Ectodermal cell (in vitro differentiated cells): ENCODE results near the gene LRRC32.

Source experiments
- H3K27ac ChIP-seq: 2 replicates; pipeline ENCODE4 v1.7.0; 2013; ENCODE audit warnings: mild to moderate bottlenecking, low read depth, low read length; ENCODE audit not compliant: insufficient read depth, poor library complexity, severe bottlenecking
- H3K27me3 ChIP-seq: 2 replicates; pipeline ENCODE4 v1.7.0; 2013; ENCODE audit warnings: mild to moderate bottlenecking, low read length; ENCODE audit not compliant: insufficient read depth, control insufficient read depth, poor library complexity, severe bottlenecking
- H3K36me3 ChIP-seq: one replicate; pipeline ENCODE4 v1.7.0; 2013; ENCODE audit warnings: low read length; ENCODE audit not compliant: control insufficient read depth, insufficient read depth
- H3K4me1 ChIP-seq: one replicate; pipeline ENCODE4 v1.7.0; 2013; ENCODE audit warnings: low read length; ENCODE audit not compliant: control insufficient read depth, insufficient read depth
- H3K4me3 ChIP-seq: 2 replicates; pipeline ENCODE4 v1.7.0; 2013; ENCODE audit warnings: low read depth, low read length, control low read depth; ENCODE audit not compliant: insufficient read depth
- H3K9me3 ChIP-seq: 2 replicates; pipeline ENCODE4 v1.7.0; 2013; ENCODE audit warnings: mild to moderate bottlenecking, low read length, moderate library complexity; ENCODE audit not compliant: control insufficient read depth
- WGBS, 2 experiments: methylation state at CpG; one replicate each; pipeline ENCODE4 v1.1.7; 2013; ENCODE audit warnings: missing lambda C conversion rate in 2 of 2; 5-methylcytosine and 5-hydroxymethylcytosine counted together

LRRC32 gene

DNA sequence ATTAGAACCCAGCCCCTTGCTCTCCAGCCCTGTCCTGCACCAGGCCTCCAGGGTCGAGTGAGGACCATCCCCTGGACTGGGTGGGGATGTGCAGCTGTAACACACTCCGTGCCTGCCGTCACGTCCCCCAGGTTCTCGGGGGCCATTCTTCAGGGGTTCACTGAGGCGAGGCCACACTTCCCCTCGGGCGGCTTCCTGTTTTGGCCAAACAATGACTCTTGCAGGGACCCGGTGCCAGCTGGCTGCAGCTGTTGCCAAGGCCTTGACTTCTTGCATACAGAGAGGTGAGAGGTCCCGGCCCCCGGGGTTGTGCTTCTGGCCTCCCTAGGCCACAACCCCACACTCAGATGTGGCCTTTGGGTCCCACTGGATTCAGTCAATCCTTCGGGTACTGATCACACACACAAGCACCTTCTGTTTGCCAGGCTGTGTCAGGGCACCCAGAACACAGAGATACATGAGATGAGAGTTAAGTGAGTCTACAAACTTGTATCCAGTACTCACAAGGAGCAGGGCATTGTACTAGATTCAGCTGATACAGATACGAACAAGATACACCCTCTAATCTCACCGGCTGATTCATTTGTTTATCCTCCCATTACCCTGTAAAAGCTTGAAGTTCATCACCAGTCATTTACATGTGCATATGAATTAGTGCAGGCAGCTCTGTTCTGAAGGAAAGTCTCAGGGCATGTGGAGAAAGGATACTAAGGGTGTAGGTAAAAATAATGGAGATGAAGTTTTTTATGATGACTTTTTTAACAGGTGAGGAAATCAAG lies 32.9 kb downstream of the LRRC32 start:
- H3K4me1 ChIP-seq = peaks cover 4% of the 10 kb centered on the region
- no peak overlapping the region for H3K27ac ChIP-seq
- H3K4me3 ChIP-seq = no peak overlapping the region
- 92 to 93% methylated on average over 14 of the region's 14 CpGs for WGBS, 2 experiments
- no peaks in the 10 kb centered on the region for H3K9me3 ChIP-seq
- no peaks in the 10 kb centered on the region for H3K36me3 ChIP-seq
- no peaks in the 10 kb centered on the region for H3K27me3 ChIP-seq

- 91 to 95% methylated on average over 6 of the region's 6 CpGs for WGBS, 2 experiments
- peaks cover 4% of the 10 kb centered on the region for H3K4me1 ChIP-seq
These were observed 33.6 kb downstream of the LRRC32 start for GRCh38 chr11:76636826-76637460.

DNA sequence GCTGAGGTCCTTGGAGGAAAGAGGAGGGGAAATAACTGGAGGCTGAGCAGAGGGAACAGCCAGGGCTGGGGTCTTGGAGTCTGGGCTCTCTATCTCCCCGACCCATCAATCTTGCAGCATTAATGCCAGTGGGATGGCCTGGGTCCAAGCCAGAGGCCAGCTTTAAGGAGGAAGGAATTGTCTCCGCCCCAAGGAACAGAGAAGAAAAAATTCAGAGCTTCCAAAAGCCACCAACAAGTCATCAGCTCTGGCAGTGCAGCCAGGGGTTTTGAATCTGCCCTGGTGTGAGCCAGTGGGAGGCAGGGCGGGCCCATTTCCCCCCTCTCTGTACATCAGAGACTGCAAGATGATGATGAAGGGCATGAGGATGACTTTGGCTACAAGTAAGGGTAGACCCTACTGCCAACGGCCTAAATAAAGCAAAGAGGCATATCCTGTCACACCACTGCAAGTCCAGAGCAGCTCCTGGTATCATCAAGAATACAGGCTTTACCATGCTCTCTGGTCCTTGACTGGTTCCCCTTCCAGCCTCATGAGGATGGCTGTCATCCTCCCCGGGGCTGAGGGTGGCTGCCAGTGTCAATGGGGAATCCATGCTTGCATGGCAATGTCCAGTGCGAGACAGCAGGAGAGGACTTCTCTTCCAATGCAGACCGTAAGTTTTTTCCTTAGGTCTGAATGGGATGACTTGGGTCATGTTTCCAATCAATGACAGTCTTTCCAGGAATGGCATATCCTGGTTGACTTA lies 34.4 kb downstream of the LRRC32 start:
- Histone ChIP-seq H3K27me3 (no peaks in the 10 kb centered on the region), H3K4me3 (no peak overlapping the region), H3K9me3 (no peaks in the 10 kb centered on the region), H3K4me1 (peaks cover 4% of the 10 kb centered on the region), H3K27ac (no peak overlapping the region), H3K36me3 (no peaks in the 10 kb centered on the region)
- WGBS, 2 experiments = 92 to 94% methylated on average over 7 of the region's 7 CpGs

More at GRCh38 chr11:76636826-76637460, 33.6 kb downstream of the LRRC32 start:
- Histone ChIP-seq H3K27me3 (no peaks in the 10 kb centered on the region), H3K27ac (no peak overlapping the region), H3K36me3 (no peaks in the 10 kb centered on the region), H3K9me3 (no peaks in the 10 kb centered on the region), H3K4me3 (no peak overlapping the region)

DNA sequence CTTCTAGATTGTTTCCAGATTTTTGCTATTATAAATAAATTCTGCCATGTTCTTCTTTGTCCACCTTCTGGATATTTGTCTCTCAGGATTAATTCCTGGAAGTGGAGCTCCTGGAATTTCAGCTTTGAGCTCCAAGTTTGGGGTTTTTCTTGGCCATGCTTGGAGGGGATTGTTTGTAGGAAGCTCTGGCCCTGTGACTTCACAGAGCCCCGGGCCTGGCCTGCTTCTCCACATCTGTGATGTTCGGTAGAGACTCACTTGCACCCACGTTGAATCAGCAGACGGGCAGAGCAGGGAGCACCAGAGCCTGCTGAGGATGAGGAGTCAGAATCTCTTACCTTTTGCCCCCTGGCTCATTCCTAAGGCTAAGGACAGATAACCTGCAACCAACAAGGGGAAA lies 35.7 kb downstream of the LRRC32 start:
- no peak overlapping the region for H3K27ac ChIP-seq
- no peaks in the 10 kb centered on the region for H3K27me3 ChIP-seq
- no peaks in the 10 kb centered on the region for H3K9me3 ChIP-seq
- H3K4me1 ChIP-seq = no peaks in the 10 kb centered on the region
- H3K36me3 ChIP-seq = no peaks in the 10 kb centered on the region
- no peak overlapping the region for H3K4me3 ChIP-seq
- WGBS, 2 experiments = 87 to 94% methylated on average over 4 of the region's 4 CpGs

- Histone ChIP-seq H3K36me3 (no peaks in the 10 kb centered on the region), H3K27ac (no peak overlapping the region), H3K9me3 (no peaks in the 10 kb centered on the region), H3K4me3 (no peak overlapping the region), H3K4me1 (no peaks in the 10 kb centered on the region), H3K27me3 (no peaks in the 10 kb centered on the region)
- WGBS, 2 experiments = 89 to 93% methylated on average over 2 of the region's 2 CpGs
These were observed 38.1 kb downstream of the LRRC32 start for GRCh38 chr11:76632492-76632891.

DNA sequence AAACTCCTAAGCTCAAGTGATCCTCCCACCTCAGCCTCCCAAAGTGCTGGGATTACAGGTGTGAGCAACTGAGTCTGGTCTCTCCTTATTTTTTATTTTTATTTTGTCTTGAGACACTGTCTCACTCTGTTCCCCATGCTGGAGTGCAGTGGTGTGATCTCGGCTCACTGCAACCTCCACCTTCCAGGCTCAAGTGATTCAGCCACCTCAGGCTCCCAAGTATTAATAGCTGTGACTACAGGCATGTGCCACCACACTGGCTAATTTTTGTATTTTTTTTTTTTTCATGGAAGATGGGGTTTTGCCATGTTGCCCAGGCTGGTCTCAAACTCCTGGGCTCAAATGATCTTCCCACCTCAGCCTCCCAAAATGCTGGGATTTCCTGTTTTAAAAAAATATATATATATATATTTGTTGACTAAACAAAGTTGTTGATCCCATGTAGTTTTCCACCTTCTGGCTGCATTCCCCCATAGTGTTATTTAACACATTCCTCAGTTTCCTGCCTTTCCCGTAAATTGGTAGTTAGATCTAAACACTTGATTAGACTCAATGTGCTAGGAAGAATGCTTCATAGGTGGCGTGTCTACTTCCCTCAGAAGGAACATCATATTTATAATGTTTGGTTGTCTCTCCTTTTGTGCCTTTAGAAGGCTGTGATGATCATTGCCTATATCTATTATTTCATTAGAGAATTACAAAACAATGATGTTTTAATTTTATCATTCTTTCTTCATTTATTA lies 38.8 kb downstream of the LRRC32 start:
- Histone ChIP-seq H3K36me3 (no peaks in the 10 kb centered on the region), H3K4me3 (no peak overlapping the region), H3K27ac (no peak overlapping the region), H3K9me3 (no peaks in the 10 kb centered on the region), H3K27me3 (no peaks in the 10 kb centered on the region), H3K4me1 (no peaks in the 10 kb centered on the region)
- 88 to 97% methylated on average over 3 of the region's 3 CpGs for WGBS, 2 experiments

DNA sequence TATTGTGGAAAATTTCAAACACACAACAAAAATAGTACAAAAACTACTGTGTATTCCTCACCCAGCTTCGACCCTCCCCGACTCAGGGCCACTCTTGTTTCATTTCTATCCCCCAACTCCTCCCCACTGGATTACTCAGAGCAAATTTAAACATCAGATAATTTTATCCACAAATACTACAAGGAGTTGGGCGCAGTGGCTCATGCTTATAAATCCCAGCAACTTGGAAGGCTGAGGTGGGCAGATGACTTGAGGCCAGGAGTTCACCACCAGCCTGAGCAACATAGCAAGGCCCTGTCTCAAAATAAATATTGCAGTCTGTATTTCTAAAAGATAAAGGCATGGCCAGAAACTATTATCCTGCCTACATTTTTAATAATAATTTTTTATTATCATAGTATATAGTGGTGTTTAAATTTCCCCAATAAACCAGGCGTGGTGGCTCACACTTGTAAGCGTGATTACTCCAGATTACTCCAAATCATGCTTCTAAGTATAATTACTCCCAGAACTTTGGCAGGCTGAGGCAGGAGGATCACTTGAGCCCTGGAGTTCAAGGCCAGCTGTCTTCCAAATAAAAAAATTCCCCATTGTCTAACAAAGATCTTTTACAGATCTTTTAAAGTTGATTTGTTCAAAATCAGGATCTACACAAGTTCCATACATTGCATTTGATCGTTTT lies 39.8 kb downstream of the LRRC32 start:
- Histone ChIP-seq H3K4me1 (no peaks in the 10 kb centered on the region), H3K4me3 (no peak overlapping the region), H3K27me3 (no peaks in the 10 kb centered on the region), H3K27ac (no peak overlapping the region), H3K36me3 (no peaks in the 10 kb centered on the region), H3K9me3 (no peaks in the 10 kb centered on the region)
- WGBS, 2 experiments = 90 to 94% methylated on average over 5 to 6 of the region's 6 CpGs

- no peaks in the 10 kb centered on the region for H3K9me3 ChIP-seq
- no peaks in the 10 kb centered on the region for H3K4me1 ChIP-seq
- H3K4me3 ChIP-seq = no peak overlapping the region
- H3K27ac ChIP-seq = no peak overlapping the region
- H3K36me3 ChIP-seq = no peaks in the 10 kb centered on the region
- no peaks in the 10 kb centered on the region for H3K27me3 ChIP-seq
- WGBS, 2 experiments = 77 to 80% methylated on average over 11 of the region's 11 CpGs
These were observed 40.5 kb downstream of the LRRC32 start for GRCh38 chr11:76629853-76630599.
